ENCODE results near the gene COPE.

COPE gene

DNA sequence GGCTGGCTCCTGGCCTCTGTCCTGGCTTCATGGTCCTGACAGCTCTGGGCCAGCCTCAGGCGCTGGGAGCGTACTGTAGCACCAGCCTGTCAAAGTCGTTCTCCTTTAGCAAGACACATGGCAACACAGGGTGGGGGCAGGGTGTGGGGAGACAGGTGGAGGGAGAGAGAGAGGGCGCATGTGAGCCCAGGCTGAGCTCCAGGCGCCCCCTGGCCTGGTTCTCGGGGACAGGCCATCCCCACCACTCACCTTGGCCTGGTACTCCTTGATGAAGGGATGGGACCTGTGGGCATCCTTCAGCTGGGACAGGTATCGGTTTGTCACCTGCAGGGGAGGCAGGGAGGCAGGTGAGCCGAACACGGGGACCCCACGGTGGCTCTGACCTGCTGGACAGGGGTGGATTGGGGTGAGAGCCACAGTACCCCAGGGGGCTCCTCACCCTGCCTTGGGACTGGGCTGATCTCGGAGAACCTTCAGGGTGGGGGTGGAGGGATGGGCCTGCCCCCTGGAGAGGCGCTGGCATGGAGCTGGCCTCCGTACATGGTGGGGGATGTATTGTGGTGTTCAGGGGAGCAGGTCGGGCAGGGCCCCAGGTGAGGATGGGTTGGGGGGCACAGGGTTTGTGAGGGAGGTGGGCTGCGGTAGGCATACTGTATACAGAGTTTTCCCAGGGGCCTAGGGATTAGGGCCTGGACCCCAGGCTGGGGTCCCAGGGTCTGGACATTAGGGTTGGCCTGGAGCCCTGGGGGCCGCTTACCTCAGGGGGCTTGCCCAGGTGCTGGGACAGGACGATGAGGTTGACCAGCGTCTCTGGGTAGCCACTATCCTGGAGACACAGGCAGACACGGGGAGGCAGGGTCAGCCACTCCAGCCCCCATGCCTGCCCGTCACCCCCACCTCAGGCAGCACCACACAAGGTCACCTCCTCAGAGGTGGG is 19.3 kb downstream of the COPE start:
- in situ Hi-C loops (cut with HindIII; ENCODE audit: low pct_ligation_motif_present, low sequenced_read_pairs), result no loop called here
- peaks cover 2% of the 10 kb centered on the region for H3K27me3 ChIP-seq (replicated peaks)
- H3K27ac ChIP-seq, result no peak overlapping the region
- no peak overlapping the region for H3K4me3 ChIP-seq (ENCODE audit: low read depth, low read length)
- TF ChIP-seq, protein P1, sequence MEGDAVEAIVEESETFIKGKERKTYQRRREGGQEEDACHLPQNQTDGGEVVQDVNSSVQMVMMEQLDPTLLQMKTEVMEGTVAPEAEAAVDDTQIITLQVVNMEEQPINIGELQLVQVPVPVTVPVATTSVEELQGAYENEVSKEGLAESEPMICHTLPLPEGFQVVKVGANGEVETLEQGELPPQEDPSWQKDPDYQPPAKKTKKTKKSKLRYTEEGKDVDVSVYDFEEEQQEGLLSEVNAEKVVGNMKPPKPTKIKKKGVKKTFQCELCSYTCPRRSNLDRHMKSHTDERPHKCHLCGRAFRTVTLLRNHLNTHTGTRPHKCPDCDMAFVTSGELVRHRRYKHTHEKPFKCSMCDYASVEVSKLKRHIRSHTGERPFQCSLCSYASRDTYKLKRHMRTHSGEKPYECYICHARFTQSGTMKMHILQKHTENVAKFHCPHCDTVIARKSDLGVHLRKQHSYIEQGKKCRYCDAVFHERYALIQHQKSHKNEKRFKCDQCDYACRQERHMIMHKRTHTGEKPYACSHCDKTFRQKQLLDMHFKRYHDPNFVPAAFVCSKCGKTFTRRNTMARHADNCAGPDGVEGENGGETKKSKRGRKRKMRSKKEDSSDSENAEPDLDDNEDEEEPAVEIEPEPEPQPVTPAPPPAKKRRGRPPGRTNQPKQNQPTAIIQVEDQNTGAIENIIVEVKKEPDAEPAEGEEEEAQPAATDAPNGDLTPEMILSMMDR (IDR thresholded peaks at IDR 0.05; ENCODE audit: low read depth, low read length, missing control alignments), result no peak
- peaks cover 46% of the 10 kb centered on the region for H3K36me3 ChIP-seq (replicated peaks)
- DNase-seq, result no peak

DNA sequence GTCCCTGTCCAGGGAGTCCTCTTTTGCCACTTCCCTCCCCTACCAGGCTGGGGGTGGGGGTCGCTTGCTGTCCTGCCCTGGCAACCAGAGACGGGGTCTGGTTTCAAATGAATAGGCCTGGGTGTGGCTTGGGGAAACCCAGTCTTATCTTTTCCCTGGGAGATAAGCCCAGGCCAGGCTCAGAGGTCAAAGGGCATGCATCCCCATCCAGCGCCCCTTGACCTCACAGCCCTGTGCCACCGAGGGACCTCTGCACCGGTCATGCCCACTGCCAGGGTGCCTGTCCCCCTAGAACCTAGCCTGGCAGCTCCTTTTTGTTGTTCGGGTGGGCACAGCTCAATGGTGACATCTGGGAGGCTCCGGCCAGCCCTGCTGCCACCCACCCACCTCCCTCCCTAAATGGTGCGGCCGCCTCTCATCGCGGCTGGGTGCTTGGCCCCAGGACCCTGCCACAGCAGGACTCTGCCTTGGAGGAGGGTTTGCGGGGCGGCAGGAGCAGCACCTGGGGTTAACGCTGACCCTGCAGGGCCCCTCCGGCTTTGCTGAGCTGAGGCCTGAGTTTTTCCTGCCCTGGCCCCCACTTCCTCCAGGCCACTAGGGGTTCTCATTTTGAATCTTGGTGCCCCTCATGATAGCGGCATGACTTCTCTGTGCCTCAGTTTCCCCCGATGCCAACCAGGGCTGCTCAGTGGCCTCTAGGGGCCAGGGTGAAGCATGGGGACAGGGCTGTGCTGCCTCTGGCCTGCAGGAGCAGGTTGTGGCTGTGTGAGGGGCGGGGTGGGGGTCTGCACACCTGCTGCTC is 20.4 kb downstream of the COPE start:
- H3K4me3 ChIP-seq (ENCODE audit: low read depth, low read length), result no peak overlapping the region
- in situ Hi-C loops (cut with HindIII; ENCODE audit: low pct_ligation_motif_present, low sequenced_read_pairs), result no loop called here
- H3K27ac ChIP-seq, result no peak overlapping the region
- H3K27me3 ChIP-seq (replicated peaks), result peaks cover 12% of the 10 kb centered on the region
- peaks cover 35% of the 10 kb centered on the region for H3K36me3 ChIP-seq (replicated peaks)
- no peak for DNase-seq
- TF ChIP-seq, protein P1 (IDR thresholded peaks at IDR 0.05; ENCODE audit: low read depth, low read length, missing control alignments), result no peak

DNA sequence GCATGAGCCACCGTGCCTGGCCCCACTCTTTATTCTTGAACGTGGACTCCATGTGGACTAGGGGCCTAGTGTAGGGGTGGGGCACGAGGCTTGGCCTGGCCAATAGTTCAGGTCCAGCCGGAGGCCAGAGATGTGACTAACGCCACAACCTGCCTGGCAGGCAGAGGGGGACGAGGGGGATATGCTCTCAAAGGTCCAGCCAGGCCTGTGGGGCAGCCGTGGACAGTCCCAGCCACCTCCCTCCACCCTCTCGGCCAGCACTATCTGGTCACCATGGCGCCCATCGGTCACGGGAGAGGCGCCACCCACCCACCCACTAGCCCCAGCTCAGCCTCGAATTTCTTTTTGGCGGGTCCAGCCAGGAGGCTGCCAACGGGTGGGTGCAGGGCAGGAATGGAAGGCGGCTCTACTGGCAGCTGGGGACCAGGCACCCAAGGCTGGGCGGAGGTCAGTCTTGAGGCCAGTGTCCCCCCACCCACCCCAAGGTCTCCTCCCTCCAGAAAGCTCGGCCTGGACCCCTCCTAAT is 21.0 kb downstream of the COPE start:
- DNase-seq, result no peak
- in situ Hi-C loops (cut with HindIII; ENCODE audit: low pct_ligation_motif_present, low sequenced_read_pairs), result no loop called here
- H3K4me3 ChIP-seq (ENCODE audit: low read depth, low read length), result no peak overlapping the region
- TF ChIP-seq, protein P1 (IDR thresholded peaks at IDR 0.05; ENCODE audit: low read depth, low read length, missing control alignments), result no peak
- no peak overlapping the region for H3K27ac ChIP-seq
- H3K27me3 ChIP-seq (replicated peaks), result peaks cover 13% of the 10 kb centered on the region
- H3K36me3 ChIP-seq (replicated peaks), result peaks cover 30% of the 10 kb centered on the region

DNA sequence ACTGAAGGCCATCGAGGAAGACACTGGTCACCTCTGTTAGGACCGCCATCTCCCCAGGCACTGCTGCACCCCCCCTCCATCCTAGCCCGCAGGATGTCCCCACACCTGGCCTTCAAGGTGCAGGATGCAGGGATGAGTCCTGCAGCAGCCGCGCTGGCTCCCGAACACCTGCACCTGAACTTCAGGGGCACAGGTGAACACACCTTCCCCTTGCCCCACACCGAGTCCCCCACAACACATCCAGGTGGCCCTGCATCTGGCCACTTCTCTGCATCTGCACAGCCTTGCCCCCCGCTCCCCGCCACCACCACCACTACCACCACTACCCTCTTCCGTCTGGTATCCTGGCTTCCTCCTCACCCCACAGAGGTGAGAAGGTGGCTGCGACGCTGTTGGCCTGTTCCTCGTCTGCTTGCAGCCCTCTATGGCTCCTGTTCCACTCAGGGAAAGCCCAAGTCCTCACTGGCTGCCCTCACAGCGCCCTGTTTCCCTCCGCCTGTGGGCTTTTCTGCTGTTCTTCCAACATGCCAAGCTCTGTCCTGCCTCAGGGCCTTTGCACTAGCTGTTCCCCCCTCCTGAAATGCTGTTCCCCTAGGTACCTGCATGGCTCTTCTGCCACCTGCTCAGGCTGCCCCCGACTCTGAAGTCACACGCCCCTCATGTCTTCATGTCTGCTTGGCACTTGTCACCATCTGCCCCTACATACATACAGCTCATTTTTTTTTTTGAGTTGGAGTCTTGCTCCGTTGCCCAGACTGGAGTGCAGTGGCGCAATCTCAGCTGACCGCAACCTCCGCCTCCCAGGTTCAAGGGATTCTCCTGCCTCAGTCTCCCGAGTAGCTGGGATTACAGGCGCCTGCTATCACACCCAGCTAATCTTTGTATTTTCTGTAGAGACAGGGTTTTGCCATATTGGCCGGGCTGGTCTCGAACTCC is 21.8 kb downstream of the COPE start:
- Histone ChIP-seq H3K27ac (no peak overlapping the region), H3K36me3 (replicated peaks) (peaks cover 25% of the 10 kb centered on the region), H3K4me3 (ENCODE audit: low read depth, low read length) (no peak overlapping the region), H3K27me3 (replicated peaks) (peaks cover 13% of the 10 kb centered on the region)
- TF ChIP-seq, protein P1 (IDR thresholded peaks at IDR 0.05; ENCODE audit: low read depth, low read length, missing control alignments), result no peak
- DNase-seq, result no peak
- in situ Hi-C loops (cut with HindIII; ENCODE audit: low pct_ligation_motif_present, low sequenced_read_pairs), result no loop called here

DNA sequence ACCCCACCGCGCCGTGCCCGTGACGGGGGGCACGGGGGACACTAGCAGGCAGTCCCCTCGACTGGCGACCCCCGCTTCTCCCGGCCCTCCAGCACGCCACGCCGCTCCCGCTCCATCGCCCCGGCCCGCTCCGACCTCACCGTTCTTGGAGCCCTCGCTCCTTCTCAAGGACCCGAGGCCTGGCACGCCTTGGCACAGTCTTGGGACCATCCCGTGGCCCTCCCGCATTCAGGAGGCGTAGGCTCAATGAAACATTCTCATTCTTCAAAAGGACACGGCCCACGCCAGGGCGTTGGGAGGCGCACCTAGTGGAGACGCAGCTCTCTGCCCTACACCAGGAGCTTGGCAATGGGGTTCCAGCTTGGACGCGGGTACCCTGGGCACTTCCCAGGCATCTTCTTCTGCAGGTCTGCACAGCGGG is 22.8 kb downstream of the COPE start:
- Histone ChIP-seq H3K4me3 (ENCODE audit: low read depth, low read length) (no peak overlapping the region), H3K36me3 (replicated peaks) (peaks cover 22% of the 10 kb centered on the region), H3K27ac (no peak overlapping the region), H3K27me3 (replicated peaks) (peaks cover 13% of the 10 kb centered on the region)
- no peak for DNase-seq
- TF ChIP-seq, protein P1 (IDR thresholded peaks at IDR 0.05; ENCODE audit: low read depth, low read length, missing control alignments), result peak; percentile 19
- in situ Hi-C loops (cut with HindIII; ENCODE audit: low pct_ligation_motif_present, low sequenced_read_pairs), result no loop called here
